Adipocyte (in vitro differentiated cells): ENCODE data around the gene MRPL16.
"Not testable (repeated sequence)": the region's sequence is repeated elsewhere in the genome, so short reads cannot be mapped to it uniquely, and the experiment has no call there.

Experiments
- DNase-seq: peaks from one replicate; pipeline ENCODE4 v3.0.0-alpha.2; 2015; ENCODE audit warnings: low read depth
- H3K27me3 ChIP-seq: replicated peaks from 2 replicates; pipeline ENCODE4 v1.7.0; 2013; ENCODE audit warnings: mild to moderate bottlenecking, low read length, moderate library complexity; ENCODE audit not compliant: control insufficient read depth, insufficient read depth
- H3K36me3 ChIP-seq: 2 replicates; pipeline ENCODE4 v1.7.0; 2013; ENCODE audit warnings: low read length, mild to moderate bottlenecking, moderate library complexity; ENCODE audit not compliant: control insufficient read depth, insufficient read depth, severe bottlenecking
- H3K4me1 ChIP-seq: 2 replicates; pipeline ENCODE4 v1.7.0; 2013; ENCODE audit warnings: mild to moderate bottlenecking, low read length, moderate library complexity; ENCODE audit not compliant: control insufficient read depth, insufficient read depth
- H3K4me3 ChIP-seq: 2 replicates; pipeline ENCODE4 v1.7.0; 2013; ENCODE audit warnings: mild to moderate bottlenecking, low read length, moderate library complexity
- H3K9ac ChIP-seq: 2 replicates; pipeline ENCODE4 v1.7.0; 2013; ENCODE audit warnings: mild to moderate bottlenecking, low read length, moderate library complexity
- H3K9me3 ChIP-seq: 2 replicates; pipeline ENCODE4 v1.7.0; 2013; ENCODE audit warnings: mild to moderate bottlenecking, low read length, moderate library complexity; ENCODE audit not compliant: control insufficient read depth

Gene MRPL16

GRCh38 chr11:59787255-59787588 lies 23.4 kb downstream of the MRPL16 start:
- no peak overlapping the region for H3K4me3 ChIP-seq
- no peaks in the 10 kb centered on the region for H3K9me3 ChIP-seq
- peaks cover 19% of the 10 kb centered on the region for H3K4me1 ChIP-seq
- DNase-seq, result no peak
- H3K27me3 ChIP-seq, result no peaks in the 10 kb centered on the region
- H3K36me3 ChIP-seq, result peaks cover 13% of the 10 kb centered on the region
- no peak overlapping the region for H3K9ac ChIP-seq

GRCh38 chr11:59785818-59786217 lies 24.8 kb downstream of the MRPL16 start:
- DNase-seq, result no peak
- Histone ChIP-seq H3K36me3 (peaks cover 6% of the 10 kb centered on the region), H3K9me3 (no peaks in the 10 kb centered on the region), H3K4me3 (no peak overlapping the region), H3K9ac (no peak overlapping the region), H3K4me1 (peaks cover 19% of the 10 kb centered on the region), H3K27me3 (no peaks in the 10 kb centered on the region)

- not testable (repeated sequence) for DNase-seq
Measured at GRCh38 chr11:59784441-59784840, 26.1 kb downstream of the MRPL16 start.

GRCh38 chr11:59783632-59784090 lies 26.9 kb downstream of the MRPL16 start:
- Histone ChIP-seq H3K9ac (no peak overlapping the region), H3K36me3 (peaks cover 5% of the 10 kb centered on the region), H3K9me3 (no peaks in the 10 kb centered on the region), H3K4me1 (peaks cover 19% of the 10 kb centered on the region), H3K27me3 (no peaks in the 10 kb centered on the region), H3K4me3 (no peak overlapping the region)
- no peak for DNase-seq

More at GRCh38 chr11:59784441-59784840, 26.1 kb downstream of the MRPL16 start:
- not testable (repeated sequence) for H3K27me3 ChIP-seq, H3K9me3 ChIP-seq, H3K9ac ChIP-seq, H3K36me3 ChIP-seq, H3K4me3 ChIP-seq
- H3K4me1 ChIP-seq, result peaks cover 19% of the 10 kb centered on the region

- Histone ChIP-seq H3K36me3 (peaks cover 5% of the 10 kb centered on the region), H3K4me3 (no peak overlapping the region), H3K4me1 (peaks cover 16% of the 10 kb centered on the region), H3K9ac (no peak overlapping the region), H3K9me3 (no peaks in the 10 kb centered on the region), H3K27me3 (no peaks in the 10 kb centered on the region)
- DNase-seq, result no peak
Measured at GRCh38 chr11:59782080-59782479, 28.5 kb downstream of the MRPL16 start.

GRCh38 chr11:59779487-59779886 lies 31.1 kb downstream of the MRPL16 start:
- Histone ChIP-seq H3K27me3 (no peaks in the 10 kb centered on the region), H3K4me3 (no peak overlapping the region), H3K9me3 (no peaks in the 10 kb centered on the region), H3K36me3 (peaks cover 16% of the 10 kb centered on the region), H3K9ac (no peak overlapping the region), H3K4me1 (peaks cover 8% of the 10 kb centered on the region)
- no peak for DNase-seq

GRCh38 chr11:59778122-59778521 lies 32.5 kb downstream of the MRPL16 start:
- no peak for DNase-seq
- peaks cover 17% of the 10 kb centered on the region for H3K36me3 ChIP-seq
- H3K4me3 ChIP-seq, result no peak overlapping the region
- H3K27me3 ChIP-seq, result no peaks in the 10 kb centered on the region
- H3K9ac ChIP-seq, result no peak overlapping the region
- H3K4me1 ChIP-seq, result peaks cover 8% of the 10 kb centered on the region
- H3K9me3 ChIP-seq, result no peaks in the 10 kb centered on the region

- H3K36me3 ChIP-seq, result peaks cover 17% of the 10 kb centered on the region
- H3K27me3 ChIP-seq, result no peaks in the 10 kb centered on the region
- H3K9me3 ChIP-seq, result no peaks in the 10 kb centered on the region
- H3K9ac ChIP-seq, result no peak overlapping the region
- DNase-seq, result no peak
- H3K4me1 ChIP-seq, result peaks cover 8% of the 10 kb centered on the region
- H3K4me3 ChIP-seq, result no peak overlapping the region
Measured at GRCh38 chr11:59777104-59777503, 33.5 kb downstream of the MRPL16 start.

- Histone ChIP-seq H3K4me3 (no peak overlapping the region), H3K9me3 (no peaks in the 10 kb centered on the region), H3K9ac (no peak overlapping the region), H3K4me1 (peaks cover 8% of the 10 kb centered on the region), H3K36me3 (peaks cover 17% of the 10 kb centered on the region), H3K27me3 (no peaks in the 10 kb centered on the region)
- no peak for DNase-seq
Measured at GRCh38 chr11:59776210-59777066, 34.1 kb downstream of the MRPL16 start.

GRCh38 chr11:59773083-59773440 lies 37.5 kb downstream of the MRPL16 start:
- peaks cover 4% of the 10 kb centered on the region for H3K4me1 ChIP-seq
- no peaks in the 10 kb centered on the region for H3K9me3 ChIP-seq
- DNase-seq, result no peak
- no peak overlapping the region for H3K9ac ChIP-seq
- H3K4me3 ChIP-seq, result no peak overlapping the region
- H3K36me3 ChIP-seq, result peaks cover 12% of the 10 kb centered on the region
- H3K27me3 ChIP-seq, result no peaks in the 10 kb centered on the region

GRCh38 chr11:59771605-59772004 lies 39.0 kb downstream of the MRPL16 start:
- H3K36me3 ChIP-seq, result peaks cover 12% of the 10 kb centered on the region
- no peak overlapping the region for H3K9ac ChIP-seq
- no peak overlapping the region for H3K4me3 ChIP-seq
- H3K4me1 ChIP-seq, result no peaks in the 10 kb centered on the region
- H3K27me3 ChIP-seq, result no peaks in the 10 kb centered on the region
- no peak for DNase-seq
- no peaks in the 10 kb centered on the region for H3K9me3 ChIP-seq

GRCh38 chr11:59770869-59771268 lies 39.7 kb downstream of the MRPL16 start:
- Histone ChIP-seq H3K4me3 (no peak overlapping the region), H3K36me3 (peaks cover 12% of the 10 kb centered on the region), H3K4me1 (no peaks in the 10 kb centered on the region)

More at GRCh38 chr11:59770869-59771268, 39.7 kb downstream of the MRPL16 start:
- no peaks in the 10 kb centered on the region for H3K27me3 ChIP-seq
- no peaks in the 10 kb centered on the region for H3K9me3 ChIP-seq
- no peak overlapping the region for H3K9ac ChIP-seq
- no peak for DNase-seq
